GM19351 (cell line): ENCODE measurements around the gene PPM1L.

ENCODE experiments used
- ATAC-seq: cut with Tn5 transposase; IDR thresholded peaks from one replicate; pipeline ENCODE4 v1.9.1; 2021; ENCODE audit warnings: mild to moderate bottlenecking, moderate library complexity; ENCODE audit not compliant: unreplicated experiment

Gene PPM1L

DNA sequence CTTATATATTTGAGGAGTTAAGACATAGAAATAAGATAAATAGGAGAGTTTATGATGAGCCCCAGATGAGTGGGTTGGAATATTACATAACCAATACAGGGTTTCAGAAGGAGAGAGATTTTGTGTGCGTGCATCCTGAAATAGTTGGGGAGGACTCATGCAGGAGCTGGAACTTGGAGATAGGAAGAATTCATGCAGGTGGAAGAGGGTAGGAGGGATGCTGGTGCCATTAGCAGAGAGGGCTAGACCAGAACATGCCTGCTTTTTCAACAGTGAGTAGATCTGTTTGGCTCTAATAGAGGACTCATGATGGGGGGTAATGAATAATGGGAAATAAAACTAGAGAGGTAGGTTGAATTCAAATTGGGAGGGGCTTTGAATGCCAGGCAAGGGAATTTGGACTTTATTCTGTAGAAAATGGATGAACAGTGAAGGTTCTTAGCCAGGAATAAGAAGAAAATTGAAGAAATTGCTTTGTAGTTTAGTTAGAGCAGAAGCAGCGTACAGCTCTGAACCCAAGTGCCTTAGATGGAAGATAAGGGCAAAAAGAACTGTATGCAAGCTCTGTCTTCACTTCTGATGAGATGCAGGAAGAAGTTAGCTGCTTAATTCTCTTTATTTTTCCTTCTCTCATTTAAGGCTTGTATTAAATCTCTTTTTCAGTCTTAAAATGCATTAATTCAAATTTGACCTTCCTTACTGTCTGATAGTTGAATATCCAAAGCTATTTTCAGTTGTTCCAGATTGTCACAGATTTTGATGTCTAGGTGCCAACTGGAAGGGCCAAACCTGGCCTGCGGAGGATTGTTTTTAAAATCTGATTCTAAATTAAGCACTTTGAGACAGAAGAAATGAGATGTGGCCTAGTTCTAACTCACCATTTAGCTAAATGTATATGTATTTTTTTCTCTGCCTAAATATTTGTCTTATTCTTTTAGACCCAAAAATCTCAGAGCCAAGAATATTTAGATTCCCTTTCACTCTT lies 86.3 kb downstream of the PPM1L start:
- no peak for ATAC-seq

DNA sequence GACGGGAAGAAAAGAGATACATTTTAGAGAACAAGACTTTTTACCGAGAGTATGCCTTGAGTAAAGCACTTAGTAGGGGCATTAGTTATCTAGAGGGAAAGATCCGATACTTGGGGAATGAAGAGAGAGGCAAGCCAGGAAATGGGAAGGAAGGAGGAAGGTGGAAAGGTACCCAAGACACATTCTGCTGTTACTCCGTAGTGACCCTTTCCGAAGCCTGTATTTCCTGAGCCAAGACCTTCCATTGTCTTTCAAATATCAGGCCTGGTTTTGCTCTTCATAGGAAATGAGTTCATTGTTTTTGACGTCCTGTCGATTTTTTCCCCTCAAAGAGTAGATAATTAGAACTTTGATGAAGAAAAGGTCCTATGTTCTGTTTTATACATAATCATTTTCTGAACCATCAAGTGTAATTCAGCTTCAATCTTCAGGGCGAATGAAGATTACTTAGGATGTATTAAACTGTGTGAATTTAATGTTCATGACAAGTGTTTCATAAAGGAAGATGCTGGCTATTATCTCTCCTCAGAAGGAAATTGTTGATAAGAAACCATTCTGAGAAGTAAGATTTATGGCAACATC lies 95.7 kb downstream of the PPM1L start:
- ATAC-seq, result no peak

DNA sequence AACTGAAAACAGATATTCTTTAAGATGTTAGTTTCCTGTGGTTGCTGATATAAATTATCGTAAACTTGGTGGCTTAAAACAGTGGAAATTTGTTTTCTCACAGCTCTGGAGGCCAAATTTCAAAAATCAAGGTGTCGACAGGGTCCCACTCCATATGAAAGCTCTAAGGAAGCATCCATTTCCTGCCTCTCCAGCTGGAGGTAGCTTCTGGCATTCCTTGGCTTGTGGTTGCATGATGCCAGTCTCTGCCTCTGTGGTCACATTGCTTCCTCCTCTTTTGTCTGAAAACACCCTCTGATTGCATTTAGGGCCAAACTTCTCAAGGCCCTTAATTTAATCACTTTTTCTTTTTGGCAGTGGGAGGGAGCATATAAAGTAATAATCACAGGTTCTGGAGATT lies 96.8 kb downstream of the PPM1L start:
- ATAC-seq, result no peak

DNA sequence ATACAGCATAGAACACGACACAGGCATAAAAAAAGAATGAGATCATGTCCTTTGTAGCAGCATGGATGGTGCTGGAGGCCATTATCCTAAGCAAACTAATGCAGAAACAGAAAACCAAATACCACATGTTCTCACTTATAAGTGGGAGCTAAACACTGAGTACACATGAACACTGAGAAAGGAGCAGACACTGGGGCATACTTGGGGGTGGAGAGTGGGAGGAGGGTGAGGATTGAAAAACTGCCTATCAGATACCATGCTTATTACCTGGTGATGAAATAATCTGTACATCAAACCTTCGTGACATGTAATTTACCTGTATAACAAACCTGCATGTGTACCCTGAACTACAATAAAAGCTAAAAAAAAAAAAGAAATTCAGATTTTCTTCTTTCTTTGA lies 100.4 kb downstream of the PPM1L start:
- ATAC-seq, result no peak

DNA sequence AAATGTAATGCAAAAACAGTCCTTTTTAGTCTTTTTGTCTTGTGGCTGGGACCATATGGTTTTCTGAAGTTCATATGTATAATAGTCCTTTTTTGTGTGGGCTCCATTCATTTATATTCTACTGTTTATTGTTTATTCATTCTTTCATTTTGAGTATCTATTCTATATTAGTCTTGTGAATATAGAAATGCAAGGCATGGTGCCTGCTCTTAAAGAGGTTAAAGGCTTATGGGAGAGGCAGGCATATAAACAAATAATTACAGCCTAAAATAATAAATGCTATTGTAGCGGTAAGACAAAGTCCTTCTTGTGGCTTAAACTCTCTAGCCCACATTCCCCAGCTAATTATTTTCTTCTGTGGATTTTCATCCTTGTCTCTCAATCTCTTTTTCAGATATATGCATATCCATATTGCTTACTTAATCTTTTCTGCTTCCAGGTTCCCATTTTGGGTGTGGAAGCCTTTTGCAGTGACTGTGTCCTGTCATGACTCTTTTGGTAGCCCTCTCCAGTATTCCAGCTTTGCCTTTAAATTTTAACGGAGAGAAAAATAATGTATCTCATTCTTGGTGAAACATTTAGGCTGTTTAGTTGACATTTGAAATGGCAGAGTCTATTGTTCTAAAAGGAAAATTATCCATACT lies 101.6 kb downstream of the PPM1L start:
- ATAC-seq, result no peak

DNA sequence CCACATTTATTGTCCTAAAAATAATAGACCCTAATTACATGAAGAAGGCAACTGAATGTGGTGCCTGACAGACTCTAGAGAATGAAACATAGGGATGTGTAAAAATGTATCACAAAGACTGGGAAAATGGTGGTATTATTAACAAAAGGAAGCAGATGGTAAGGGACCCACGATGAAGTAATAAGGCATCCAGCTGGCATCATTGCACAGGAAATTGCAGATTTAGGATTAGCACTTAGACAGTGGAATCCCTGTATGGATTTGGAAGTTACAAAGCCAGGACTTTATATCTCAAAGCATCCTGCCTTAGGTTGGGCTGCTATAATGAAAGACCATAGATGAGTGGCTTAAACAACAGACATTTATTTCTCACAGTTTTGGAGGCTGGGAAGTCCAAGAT lies 104.3 kb downstream of the PPM1L start:
- ATAC-seq, result no peak

DNA sequence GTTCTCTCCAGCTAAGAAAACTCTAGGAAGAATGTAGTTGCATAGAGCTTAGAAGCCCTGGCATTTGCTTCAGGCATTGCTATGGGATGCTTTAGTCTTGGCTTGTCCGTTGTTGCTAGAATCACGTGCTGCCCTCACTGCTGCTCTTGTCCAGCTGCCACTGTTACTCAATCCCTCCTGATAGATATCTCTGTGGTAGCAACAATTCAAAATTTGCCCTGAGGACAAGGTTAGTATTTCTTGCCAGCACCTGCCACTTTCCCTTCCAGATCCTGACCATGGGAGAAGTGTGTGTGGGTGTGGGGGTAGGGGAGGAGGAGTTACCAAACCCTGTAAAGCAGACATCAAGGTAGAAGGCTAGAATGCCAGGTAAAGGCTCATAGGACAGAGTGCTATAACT lies 113.8 kb downstream of the PPM1L start:
- ATAC-seq, result no peak

DNA sequence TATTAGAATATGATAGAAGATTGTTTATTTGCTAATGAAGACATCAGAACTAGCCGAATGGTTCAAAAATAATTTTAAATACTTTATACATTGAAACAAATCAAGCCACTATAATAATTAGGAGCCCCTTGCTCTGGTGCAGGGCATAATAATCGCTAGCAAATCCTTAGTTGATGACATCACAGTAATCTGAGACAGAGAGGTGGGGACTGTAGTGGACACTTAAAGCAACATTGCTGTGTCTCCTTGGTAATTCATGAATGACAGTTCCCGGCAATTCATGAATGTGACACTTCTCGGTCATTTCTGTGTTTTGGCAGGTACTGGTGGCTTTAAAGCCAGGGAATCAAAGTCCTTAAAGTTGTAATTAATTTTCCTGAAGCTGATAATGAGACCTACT lies 114.3 kb downstream of the PPM1L start:
- no peak for ATAC-seq

DNA sequence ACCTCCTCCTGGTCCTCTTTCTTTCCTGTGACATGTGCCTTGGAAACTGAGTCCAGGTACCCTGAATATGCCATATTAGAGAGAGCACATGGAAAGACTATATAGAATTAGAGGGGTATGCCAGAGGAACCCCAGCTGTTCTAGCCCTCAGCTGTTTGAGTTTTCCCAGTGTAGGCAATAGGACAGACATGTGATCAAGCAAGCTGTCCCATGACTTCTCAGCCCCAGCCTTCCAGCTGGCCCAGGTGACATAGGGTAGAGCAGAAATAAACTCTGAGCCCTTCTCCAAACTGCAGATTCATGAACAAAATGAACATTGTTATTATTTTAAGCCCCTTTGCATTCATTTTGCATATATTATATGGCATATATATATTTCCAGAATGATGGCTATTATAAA lies 118.7 kb downstream of the PPM1L start:
- no peak for ATAC-seq

DNA sequence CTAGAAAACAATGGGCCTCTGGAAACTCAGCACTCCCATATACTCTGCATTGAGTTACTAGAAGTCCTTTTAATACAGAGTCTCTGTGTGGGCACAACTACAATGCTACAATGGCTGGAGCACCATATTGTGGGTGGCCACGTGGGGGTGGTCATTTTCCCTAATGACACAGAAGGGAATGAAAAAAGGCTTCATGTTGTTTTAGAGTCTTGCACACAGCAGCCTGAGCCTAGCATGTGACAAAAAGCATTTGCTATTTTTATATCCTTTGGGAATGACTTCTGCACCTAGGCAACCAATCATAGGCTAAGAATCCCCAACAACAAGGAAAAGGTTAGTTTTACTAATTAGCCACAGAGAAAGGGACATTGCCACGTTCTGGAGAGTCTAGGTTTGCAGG lies 120.6 kb downstream of the PPM1L start:
- ATAC-seq, result no peak

DNA sequence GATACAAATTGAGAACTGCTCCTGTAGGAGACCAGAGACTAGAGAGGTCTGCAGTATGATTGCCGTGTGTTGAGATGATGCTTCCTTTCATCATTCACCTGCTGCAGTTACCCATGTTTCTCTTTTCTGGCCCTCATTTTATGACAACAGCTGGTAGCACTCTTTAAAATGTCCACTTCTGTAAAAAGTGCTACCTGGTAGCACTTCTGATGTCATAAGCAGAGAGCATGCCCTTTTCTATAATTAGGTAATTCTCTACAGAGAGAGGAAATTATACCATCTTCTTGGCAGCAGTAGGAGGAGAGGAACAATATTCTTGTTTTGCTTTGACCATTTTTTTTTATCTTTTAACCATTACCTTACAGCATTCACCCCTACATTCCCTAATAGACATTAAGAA lies 123.8 kb downstream of the PPM1L start:
- ATAC-seq, result no peak

DNA sequence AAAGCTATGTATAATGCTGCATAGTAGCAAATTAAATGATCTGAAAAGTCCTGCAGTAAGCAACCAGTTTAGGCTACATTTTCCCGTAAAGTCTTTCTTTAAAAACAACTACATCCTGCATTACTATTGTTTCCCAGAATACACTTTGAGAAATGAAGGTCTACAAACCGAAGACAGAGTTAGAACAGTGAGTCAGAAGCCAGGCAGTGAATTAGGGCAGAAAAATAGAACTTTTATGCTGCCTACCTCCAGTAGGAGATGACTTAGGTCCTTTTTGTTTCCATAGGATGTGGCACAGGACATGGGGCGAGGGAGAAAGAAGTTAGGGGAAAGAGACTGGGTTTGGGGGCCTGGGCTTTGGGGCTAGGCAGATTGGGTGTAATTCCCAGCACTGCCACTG lies 127.3 kb downstream of the PPM1L start:
- no peak for ATAC-seq

DNA sequence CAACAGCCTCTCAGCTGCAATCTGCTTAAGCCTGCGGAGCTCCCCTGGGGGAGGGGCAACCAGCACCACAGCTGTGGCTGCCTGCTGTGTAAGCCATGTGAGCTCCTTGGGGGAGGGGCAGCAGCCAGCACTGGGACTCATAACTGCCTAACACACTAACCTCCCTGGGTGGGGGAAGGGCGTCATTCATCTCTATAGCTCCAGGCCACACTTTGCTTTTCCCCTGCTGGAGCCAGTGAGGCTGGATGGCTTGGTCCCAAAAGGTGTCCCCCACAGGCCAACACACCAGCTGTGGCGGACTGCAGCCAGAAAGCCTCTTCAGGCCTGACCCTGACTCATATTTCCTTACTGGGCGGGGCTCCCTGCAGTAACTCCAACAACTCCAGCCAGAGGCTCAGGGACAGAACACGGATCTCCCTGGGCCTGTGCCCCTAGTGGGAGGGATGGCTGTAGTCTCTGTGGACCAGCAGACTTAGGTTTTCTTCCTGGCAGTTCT lies 129.8 kb downstream of the PPM1L start:
- ATAC-seq, result peak; percentile 31

DNA sequence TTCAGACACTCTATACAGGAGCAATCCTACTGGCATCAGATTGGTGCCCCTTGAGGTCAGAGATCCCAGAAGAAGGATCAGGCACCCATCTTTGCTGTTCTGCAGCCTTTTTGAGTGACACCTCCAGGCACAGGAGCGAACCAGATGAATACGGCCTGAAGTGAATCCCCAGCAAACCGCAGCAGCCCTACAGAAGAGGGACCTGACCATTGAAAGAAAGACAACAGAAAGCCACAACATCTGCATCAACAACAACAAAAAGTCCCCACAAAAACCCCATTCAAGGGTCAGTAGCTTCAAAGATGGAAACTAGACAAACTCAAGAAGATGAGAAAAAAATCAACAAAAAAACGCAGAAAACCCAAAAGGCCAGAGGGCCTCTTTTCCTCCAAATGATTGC lies 130.4 kb downstream of the PPM1L start:
- peak; percentile 92 for ATAC-seq

DNA sequence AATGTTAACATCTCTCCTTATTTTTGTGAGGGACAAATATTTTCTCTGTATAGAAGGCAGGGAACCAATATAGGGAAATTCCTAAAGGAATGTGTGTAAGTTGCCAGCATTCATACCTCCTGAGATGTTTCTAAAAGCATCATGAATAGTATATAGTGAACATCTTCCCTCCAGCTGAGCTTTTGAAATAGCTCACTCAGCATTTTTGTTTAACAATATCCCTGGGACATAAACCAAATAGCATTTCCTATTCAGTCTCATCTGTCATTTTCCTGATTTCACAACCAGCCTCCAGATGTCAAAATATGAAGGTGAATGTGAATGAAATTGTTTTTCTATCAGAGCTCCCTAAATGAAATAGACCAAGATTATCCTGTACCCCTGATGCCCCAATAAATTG lies 137.2 kb downstream of the PPM1L start:
- ATAC-seq, result no peak

DNA sequence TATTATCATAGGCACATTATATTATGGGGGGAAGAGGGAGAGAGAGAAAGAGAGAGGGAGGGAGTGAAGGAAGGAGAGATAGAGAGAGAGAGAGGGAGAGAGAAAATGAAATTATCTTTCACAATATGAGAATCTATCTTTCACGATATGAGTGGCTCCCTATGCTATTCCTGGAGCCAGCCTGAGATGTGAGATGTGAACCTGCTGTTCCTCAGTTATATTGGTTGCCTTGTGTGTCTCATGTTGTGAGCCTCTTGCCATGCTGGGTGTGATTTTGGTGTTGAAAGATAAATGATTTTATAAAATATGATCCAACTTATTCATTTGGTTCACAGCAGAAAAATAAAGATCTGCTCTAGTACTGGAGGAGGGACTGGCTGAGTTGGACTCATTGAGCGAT lies 148.7 kb downstream of the PPM1L start:
- ATAC-seq, result no peak

DNA sequence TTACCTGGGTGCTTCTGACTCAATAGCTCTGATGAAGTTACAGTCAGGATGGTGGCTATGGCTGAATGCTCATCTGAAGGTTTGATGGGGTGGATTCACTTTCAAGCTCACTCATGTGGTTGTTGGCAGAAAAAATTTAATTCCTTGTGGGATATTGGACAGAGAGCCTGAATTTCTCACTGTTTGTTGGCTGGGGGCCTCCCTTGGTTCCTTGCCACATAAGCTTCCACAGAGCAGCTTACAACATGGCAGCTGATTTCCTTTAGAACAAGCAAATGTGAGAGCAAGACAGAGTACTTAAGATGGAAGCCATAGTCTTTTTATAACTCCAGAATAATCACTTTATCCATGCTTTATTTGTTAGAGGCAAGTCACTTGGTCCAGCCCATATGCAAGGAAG lies 150.6 kb downstream of the PPM1L start:
- ATAC-seq, result no peak

DNA sequence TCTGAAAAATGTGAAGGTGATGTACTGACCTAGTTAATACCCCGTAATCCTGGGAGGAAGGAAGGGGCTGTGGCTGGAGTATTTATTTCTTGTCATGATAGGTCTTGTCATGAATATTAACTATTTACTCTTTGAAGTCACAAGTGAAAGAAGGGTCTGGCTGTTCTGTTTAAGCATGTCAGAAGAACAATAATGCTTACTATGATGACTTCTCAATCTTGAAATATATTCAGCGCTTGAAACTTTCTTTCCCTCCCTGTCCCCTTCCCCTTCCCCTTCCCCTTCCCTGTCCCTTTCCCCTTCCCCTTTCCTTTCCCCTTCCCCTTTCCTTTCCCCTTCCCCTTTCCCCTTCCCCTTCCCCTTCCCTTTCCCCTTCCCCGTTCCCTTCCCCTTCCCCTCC lies 153.9 kb downstream of the PPM1L start:
- ATAC-seq, result no peak

DNA sequence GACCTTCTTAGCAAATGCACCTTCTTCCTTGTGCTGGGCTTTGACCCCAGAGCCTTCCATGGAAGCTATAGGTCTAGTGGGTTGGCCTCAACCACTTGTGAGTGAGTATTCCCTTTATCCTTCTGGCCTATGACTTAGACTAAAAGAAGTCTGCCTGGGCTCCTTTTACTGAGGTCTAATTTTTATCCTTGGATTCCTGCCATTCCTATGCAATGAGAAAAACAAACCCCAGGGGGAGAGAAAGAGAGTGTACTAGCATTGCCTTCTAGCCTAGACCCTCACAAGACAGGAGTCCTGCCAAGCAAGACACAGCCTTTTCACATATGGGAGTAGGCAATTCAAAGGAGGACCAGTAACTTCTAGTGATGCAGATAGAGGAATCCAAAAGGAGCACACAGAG lies 155.4 kb downstream of the PPM1L start:
- no peak for ATAC-seq

DNA sequence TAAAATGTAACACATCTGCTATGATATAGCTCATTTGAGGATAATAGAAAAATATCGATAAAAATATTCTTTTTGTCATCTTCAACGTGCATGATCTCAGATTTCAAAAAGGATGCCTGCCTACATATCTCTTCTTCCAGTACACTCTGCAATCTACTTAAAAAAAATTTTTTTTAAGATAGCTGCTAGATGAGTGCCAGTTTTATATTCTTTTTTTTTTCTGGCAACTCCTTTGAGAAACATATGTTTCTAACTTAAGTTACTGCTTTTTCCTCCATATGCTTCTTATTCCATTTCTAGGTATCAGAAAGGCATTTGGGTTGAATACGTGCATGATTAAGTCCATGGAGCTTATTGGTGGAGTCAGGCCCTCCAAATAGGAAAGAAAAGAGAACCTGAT lies 160.4 kb downstream of the PPM1L start:
- no peak for ATAC-seq

DNA sequence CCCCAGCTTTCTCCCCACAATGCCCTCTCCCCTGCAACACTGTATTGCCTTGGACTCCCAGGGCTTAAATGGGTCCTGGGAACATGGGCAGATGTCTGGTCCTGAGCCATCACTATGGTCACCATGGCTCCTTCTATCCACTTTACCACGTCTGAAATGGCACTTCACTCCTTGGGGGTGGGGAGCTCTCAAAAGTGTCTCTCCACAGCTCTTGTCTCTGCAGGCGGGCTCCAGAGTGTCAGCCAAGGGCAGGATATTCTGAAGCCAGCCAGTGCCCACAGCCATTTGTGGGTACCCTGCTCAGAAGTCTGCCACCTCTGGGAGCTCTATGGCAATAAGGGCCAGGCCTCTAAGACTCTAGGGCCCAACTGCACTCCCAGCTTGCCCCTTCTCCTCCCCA lies 163.9 kb downstream of the PPM1L start:
- ATAC-seq, result no peak
